Neural crest cell (in vitro differentiated cells): Measurements from ENCODE around the gene MICAL3. TPM values are rescaled to one million over a fixed set of nuclear protein-coding genes. Genes with fewer than 3 reads are reported as not detected.

Experiments used
- DNase-seq: peaks from one replicate; pipeline ENCODE4 v3.0.0; 2021; ENCODE audit warnings: low read depth, mixed read lengths, low spot score
- H3K27ac Mint-ChIP-seq: one replicate; pipeline ENCODE4 v1.8.0; 2021; ENCODE audit warnings: mild to moderate bottlenecking, mixed read lengths; ENCODE audit not compliant: unreplicated experiment
- H3K27me3 Mint-ChIP-seq: 2 replicates; pipeline ENCODE4 v1.8.0; 2021; ENCODE audit warnings: low read depth, mild to moderate bottlenecking, mixed read lengths
- H3K36me3 Mint-ChIP-seq: 2 replicates; pipeline ENCODE4 v1.8.0; 2021; ENCODE audit warnings: low read depth, mild to moderate bottlenecking, mixed read lengths
- H3K4me1 Mint-ChIP-seq: 2 replicates; pipeline ENCODE4 v1.8.0; 2021; ENCODE audit warnings: mixed read lengths
- H3K4me3 Mint-ChIP-seq: one replicate; pipeline ENCODE4 v1.8.0; 2021; ENCODE audit warnings: mild to moderate bottlenecking, mixed read lengths
- H3K9me3 Mint-ChIP-seq: 2 replicates; pipeline ENCODE4 v1.8.0; 2021; ENCODE audit warnings: mixed read lengths
- total RNA-seq: library from RNA; stranded (reverse); gene quantifications from 2 replicates; pipeline ENCODE4 v1.2.1, GENCODE V29; 2021
- TF ChIP-seq, protein P1 (sequence below): fragments of 200-600 bp; sonication (generic); conservative IDR thresholded peaks from 2 replicates; pipeline ENCODE4 v1.5.0; 2021; ENCODE audit warnings: antibody characterized with exemption, mild to moderate bottlenecking

The MICAL3 gene
- total RNA-seq, 1 donor from 2014 or later, result 84.5 TPM

GRCh38 chr22:18060646-18061620, 36.6 kb upstream of the MICAL3 start:
- TF ChIP-seq, protein P1, sequence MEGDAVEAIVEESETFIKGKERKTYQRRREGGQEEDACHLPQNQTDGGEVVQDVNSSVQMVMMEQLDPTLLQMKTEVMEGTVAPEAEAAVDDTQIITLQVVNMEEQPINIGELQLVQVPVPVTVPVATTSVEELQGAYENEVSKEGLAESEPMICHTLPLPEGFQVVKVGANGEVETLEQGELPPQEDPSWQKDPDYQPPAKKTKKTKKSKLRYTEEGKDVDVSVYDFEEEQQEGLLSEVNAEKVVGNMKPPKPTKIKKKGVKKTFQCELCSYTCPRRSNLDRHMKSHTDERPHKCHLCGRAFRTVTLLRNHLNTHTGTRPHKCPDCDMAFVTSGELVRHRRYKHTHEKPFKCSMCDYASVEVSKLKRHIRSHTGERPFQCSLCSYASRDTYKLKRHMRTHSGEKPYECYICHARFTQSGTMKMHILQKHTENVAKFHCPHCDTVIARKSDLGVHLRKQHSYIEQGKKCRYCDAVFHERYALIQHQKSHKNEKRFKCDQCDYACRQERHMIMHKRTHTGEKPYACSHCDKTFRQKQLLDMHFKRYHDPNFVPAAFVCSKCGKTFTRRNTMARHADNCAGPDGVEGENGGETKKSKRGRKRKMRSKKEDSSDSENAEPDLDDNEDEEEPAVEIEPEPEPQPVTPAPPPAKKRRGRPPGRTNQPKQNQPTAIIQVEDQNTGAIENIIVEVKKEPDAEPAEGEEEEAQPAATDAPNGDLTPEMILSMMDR, result no peak
- Mint-ChIP-seq H3K27me3 (peaks cover 13% of the 10 kb centered on the region), H3K27ac (peak overlapping the region; percentile 30), H3K4me1 (peaks cover 76% of the 10 kb centered on the region), H3K9me3 (peaks cover 2% of the 10 kb centered on the region), H3K4me3 (peak overlapping the region; percentile 18), H3K36me3 (no peaks in the 10 kb centered on the region)
- DNase-seq, result no peak

DNA sequence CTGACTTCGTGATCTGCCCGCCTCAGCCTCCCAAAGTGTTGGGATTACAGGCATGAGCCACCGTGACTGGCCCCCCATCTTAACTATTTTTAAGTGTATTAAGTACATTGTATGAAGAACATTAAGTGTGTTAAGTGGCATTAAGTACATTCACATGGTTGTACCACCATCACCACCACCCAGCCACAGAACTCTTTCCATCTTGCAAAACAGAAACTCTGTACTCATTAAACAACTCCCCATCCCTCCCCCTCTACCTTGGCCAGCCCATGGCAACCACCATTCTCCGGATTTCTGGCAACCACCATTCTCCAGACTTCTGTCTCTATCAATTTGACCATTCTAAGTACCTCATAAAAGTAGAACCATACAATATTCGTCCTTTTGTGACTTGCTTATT, 35.6 kb upstream of the MICAL3 start:
- H3K27ac Mint-ChIP-seq, result no peak overlapping the region
- TF ChIP-seq, protein P1, result no peak
- peaks cover 3% of the 10 kb centered on the region for H3K27me3 Mint-ChIP-seq
- no peak overlapping the region for H3K4me3 Mint-ChIP-seq
- H3K36me3 Mint-ChIP-seq, result no peaks in the 10 kb centered on the region
- DNase-seq, result no peak
- peaks cover 2% of the 10 kb centered on the region for H3K9me3 Mint-ChIP-seq
- H3K4me1 Mint-ChIP-seq, result peaks cover 74% of the 10 kb centered on the region

DNA sequence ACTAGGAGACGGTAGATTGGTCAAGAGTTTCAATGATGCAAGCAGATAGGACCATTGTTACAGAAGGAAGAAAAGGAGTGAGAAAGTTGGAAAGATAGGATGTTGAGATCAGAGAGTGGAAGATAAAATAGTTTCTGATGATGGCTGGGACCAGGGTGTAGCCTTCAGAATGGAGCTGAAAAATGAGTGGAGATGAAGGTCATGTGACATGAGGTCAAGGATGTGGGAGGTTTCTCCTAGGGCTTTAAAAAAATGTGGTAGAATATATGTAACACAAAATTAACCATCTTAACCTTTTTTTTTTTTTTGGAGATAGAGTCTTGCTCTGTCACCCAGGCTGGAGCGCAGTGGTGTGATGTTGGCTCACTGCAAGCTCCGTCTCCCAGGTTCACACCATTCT, 35.1 kb upstream of the MICAL3 start:
- Mint-ChIP-seq H3K4me1 (peaks cover 73% of the 10 kb centered on the region), H3K4me3 (no peak overlapping the region), H3K27me3 (no peaks in the 10 kb centered on the region), H3K27ac (no peak overlapping the region), H3K36me3 (no peaks in the 10 kb centered on the region), H3K9me3 (peaks cover 2% of the 10 kb centered on the region)
- TF ChIP-seq, protein P1, result no peak
- DNase-seq, result no peak

DNA sequence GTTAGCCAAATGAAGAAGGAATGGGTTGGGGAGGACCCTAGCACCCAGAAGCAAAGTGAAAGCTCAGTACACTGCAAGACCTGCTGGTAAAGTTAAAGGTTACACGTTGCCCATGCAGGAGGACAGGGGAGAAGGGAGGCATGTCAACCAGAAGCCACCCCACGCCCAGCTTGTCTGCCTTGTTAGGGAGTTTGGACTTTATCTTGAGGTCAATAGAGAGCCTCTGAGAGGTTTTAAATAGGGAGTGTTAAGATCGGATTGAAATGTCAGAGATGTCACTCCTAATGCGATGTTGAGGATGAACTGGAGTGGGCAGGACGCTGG, 34.7 kb upstream of the MICAL3 start:
- TF ChIP-seq, protein P1, result no peak
- DNase-seq, result no peak
- H3K36me3 Mint-ChIP-seq, result no peaks in the 10 kb centered on the region
- peaks cover 73% of the 10 kb centered on the region for H3K4me1 Mint-ChIP-seq
- peaks cover 2% of the 10 kb centered on the region for H3K9me3 Mint-ChIP-seq
- H3K27ac Mint-ChIP-seq, result no peak overlapping the region
- H3K27me3 Mint-ChIP-seq, result no peaks in the 10 kb centered on the region
- no peak overlapping the region for H3K4me3 Mint-ChIP-seq

- H3K4me1 Mint-ChIP-seq, result peaks cover 72% of the 10 kb centered on the region
- H3K9me3 Mint-ChIP-seq, result peaks cover 2% of the 10 kb centered on the region
- H3K27ac Mint-ChIP-seq, result no peak overlapping the region
- no peak overlapping the region for H3K4me3 Mint-ChIP-seq
- no peak for DNase-seq
- TF ChIP-seq, protein P1, result no peak
- H3K36me3 Mint-ChIP-seq, result no peaks in the 10 kb centered on the region
- no peaks in the 10 kb centered on the region for H3K27me3 Mint-ChIP-seq
Observed at GRCh38 chr22:18058371-18059093, 34.2 kb upstream of the MICAL3 start.
